ENCODE data around the gene TXNL4B.
A peak's percentile ranks its signal among the peaks of the same experiment; 100 is the strongest.

TXNL4B gene

GRCh38 chr16:72124148-72124547 lies 30.7 kb upstream of the TXNL4B start:
- no peaks in the 10 kb centered on the region for H3K36me3 Mint-ChIP-seq (ENCODE audit: low read depth)
- H3K4me3 Mint-ChIP-seq: no peak overlapping the region
- H3K27me3 Mint-ChIP-seq: no peaks in the 10 kb centered on the region
- H3K9me3 Mint-ChIP-seq: no peaks in the 10 kb centered on the region
- H3K4me1 Mint-ChIP-seq: no peaks in the 10 kb centered on the region
- no peak for DNase-seq
- no peak for ATAC-seq
- no peak overlapping the region for H3K27ac Mint-ChIP-seq

- Mint-ChIP-seq H3K27me3 (no peaks in the 10 kb centered on the region), H3K27ac (no peak overlapping the region), H3K9me3 (no peaks in the 10 kb centered on the region), H3K4me3 (no peak overlapping the region), H3K4me1 (no peaks in the 10 kb centered on the region), H3K36me3 (ENCODE audit: low read depth) (no peaks in the 10 kb centered on the region)
- no peak for DNase-seq
- ATAC-seq: no peak
Observed at GRCh38 chr16:72123426-72123825, 30.0 kb upstream of the TXNL4B start.

- no peaks in the 10 kb centered on the region for H3K27me3 Mint-ChIP-seq
- no peak for ATAC-seq
- H3K36me3 Mint-ChIP-seq (ENCODE audit: low read depth): no peaks in the 10 kb centered on the region
Observed at GRCh38 chr16:72122916-72123315, 29.5 kb upstream of the TXNL4B start.

GRCh38 chr16:72122308-72122707 lies 28.9 kb upstream of the TXNL4B start:
- Mint-ChIP-seq H3K9me3 (no peaks in the 10 kb centered on the region), H3K27ac (no peak overlapping the region), H3K27me3 (no peaks in the 10 kb centered on the region), H3K36me3 (ENCODE audit: low read depth) (no peaks in the 10 kb centered on the region), H3K4me3 (no peak overlapping the region), H3K4me1 (no peaks in the 10 kb centered on the region)
- DNase-seq (no peak), ATAC-seq (no peak)

More at GRCh38 chr16:72122916-72123315, 29.5 kb upstream of the TXNL4B start:
- DNase-seq: no peak
- Mint-ChIP-seq H3K4me1 (no peaks in the 10 kb centered on the region), H3K9me3 (no peaks in the 10 kb centered on the region), H3K27ac (no peak overlapping the region), H3K4me3 (no peak overlapping the region)

- Mint-ChIP-seq H3K4me1 (no peaks in the 10 kb centered on the region), H3K27me3 (no peaks in the 10 kb centered on the region), H3K4me3 (no peak overlapping the region), H3K27ac (no peak overlapping the region), H3K9me3 (no peaks in the 10 kb centered on the region), H3K36me3 (ENCODE audit: low read depth) (no peaks in the 10 kb centered on the region)
- no peak for DNase-seq
- ATAC-seq: no peak
Observed at GRCh38 chr16:72120026-72120425, 26.6 kb upstream of the TXNL4B start.

- DNase-seq (no peak), ATAC-seq (no peak)
- no peaks in the 10 kb centered on the region for H3K4me1 Mint-ChIP-seq
- H3K27me3 Mint-ChIP-seq: no peaks in the 10 kb centered on the region
- peaks cover 28% of the 10 kb centered on the region for H3K36me3 Mint-ChIP-seq (ENCODE audit: low read depth)
- H3K27ac Mint-ChIP-seq: no peak overlapping the region
- H3K4me3 Mint-ChIP-seq: no peak overlapping the region
- H3K9me3 Mint-ChIP-seq: no peaks in the 10 kb centered on the region
Observed at GRCh38 chr16:72113616-72113945, 20.2 kb upstream of the TXNL4B start.

- DNase-seq (no peak), ATAC-seq (no peak)
- Mint-ChIP-seq H3K9me3 (no peaks in the 10 kb centered on the region), H3K27me3 (no peaks in the 10 kb centered on the region), H3K4me3 (no peak overlapping the region), H3K4me1 (no peaks in the 10 kb centered on the region), H3K27ac (no peak overlapping the region), H3K36me3 (ENCODE audit: low read depth) (peaks cover 28% of the 10 kb centered on the region)
Observed at GRCh38 chr16:72112906-72113615, 19.6 kb upstream of the TXNL4B start.

GRCh38 chr16:72112452-72112792 lies 19.0 kb upstream of the TXNL4B start:
- Mint-ChIP-seq H3K36me3 (ENCODE audit: low read depth) (peaks cover 32% of the 10 kb centered on the region), H3K4me3 (no peak overlapping the region), H3K27me3 (no peaks in the 10 kb centered on the region), H3K4me1 (no peaks in the 10 kb centered on the region), H3K27ac (no peak overlapping the region), H3K9me3 (no peaks in the 10 kb centered on the region)
- DNase-seq (no peak), ATAC-seq (no peak)

- ATAC-seq (no peak), DNase-seq (no peak)
- Mint-ChIP-seq H3K4me3 (no peak overlapping the region), H3K36me3 (ENCODE audit: low read depth) (peaks cover 36% of the 10 kb centered on the region), H3K27ac (no peak overlapping the region), H3K27me3 (no peaks in the 10 kb centered on the region), H3K9me3 (no peaks in the 10 kb centered on the region), H3K4me1 (no peaks in the 10 kb centered on the region)
Observed at GRCh38 chr16:72111657-72112451, 18.4 kb upstream of the TXNL4B start.

GRCh38 chr16:72110662-72111615 lies 17.5 kb upstream of the TXNL4B start:
- Mint-ChIP-seq H3K27me3 (no peaks in the 10 kb centered on the region), H3K9me3 (no peaks in the 10 kb centered on the region), H3K4me1 (no peaks in the 10 kb centered on the region), H3K27ac (no peak overlapping the region), H3K4me3 (no peak overlapping the region), H3K36me3 (ENCODE audit: low read depth) (peaks cover 36% of the 10 kb centered on the region)
- DNase-seq (no peak), ATAC-seq (peak; percentile 15)

- DNase-seq: no peak
- Mint-ChIP-seq H3K4me3 (no peak overlapping the region), H3K4me1 (no peaks in the 10 kb centered on the region), H3K9me3 (no peaks in the 10 kb centered on the region), H3K36me3 (ENCODE audit: low read depth) (peaks cover 41% of the 10 kb centered on the region), H3K27me3 (no peaks in the 10 kb centered on the region), H3K27ac (no peak overlapping the region)
- no peak for ATAC-seq
Observed at GRCh38 chr16:72109966-72110530, 16.6 kb upstream of the TXNL4B start.

GRCh38 chr16:72109300-72109699 lies 15.9 kb upstream of the TXNL4B start:
- ATAC-seq: no peak
- DNase-seq: no peak
- Mint-ChIP-seq H3K27me3 (no peaks in the 10 kb centered on the region), H3K36me3 (ENCODE audit: low read depth) (peaks cover 40% of the 10 kb centered on the region), H3K4me3 (no peak overlapping the region), H3K9me3 (no peaks in the 10 kb centered on the region), H3K4me1 (no peaks in the 10 kb centered on the region), H3K27ac (no peak overlapping the region)

- Mint-ChIP-seq H3K4me1 (no peaks in the 10 kb centered on the region), H3K9me3 (no peaks in the 10 kb centered on the region), H3K27ac (no peak overlapping the region), H3K36me3 (ENCODE audit: low read depth) (peaks cover 44% of the 10 kb centered on the region), H3K4me3 (no peak overlapping the region), H3K27me3 (no peaks in the 10 kb centered on the region)
- DNase-seq (no peak), ATAC-seq (no peak)
Observed at GRCh38 chr16:72108353-72109102, 15.1 kb upstream of the TXNL4B start.

GRCh38 chr16:72107371-72107770 lies 14.0 kb upstream of the TXNL4B start:
- Mint-ChIP-seq H3K36me3 (ENCODE audit: low read depth) (peaks cover 47% of the 10 kb centered on the region), H3K4me3 (no peak overlapping the region), H3K27ac (no peak overlapping the region), H3K4me1 (no peaks in the 10 kb centered on the region), H3K9me3 (no peaks in the 10 kb centered on the region), H3K27me3 (no peaks in the 10 kb centered on the region)
- DNase-seq (no peak), ATAC-seq (no peak)

Measured in activated naive CD8-positive, alpha-beta T cell treated with anti-CD3 and anti-CD28 coated beads, Interleukin-2, amount 50 U/mL, for 24 hours (primary cell).